Airway epithelial cell (primary cell): ENCODE data around the gene TLX3. TPM values are rescaled to one million over a fixed set of nuclear protein-coding genes. Genes with fewer than 3 reads are reported as not detected.

Experiments
- total RNA-seq: library from RNA; depleted of rRNA; stranded (reverse); fragments of >200 nt; gene quantifications from 2 replicates; pipeline ENCODE4 v1.2.3, GENCODE V29; 2015

TLX3 gene
- total RNA-seq = 0.07 TPM in 1 of 2 replicates, not detected in the other

DNA sequence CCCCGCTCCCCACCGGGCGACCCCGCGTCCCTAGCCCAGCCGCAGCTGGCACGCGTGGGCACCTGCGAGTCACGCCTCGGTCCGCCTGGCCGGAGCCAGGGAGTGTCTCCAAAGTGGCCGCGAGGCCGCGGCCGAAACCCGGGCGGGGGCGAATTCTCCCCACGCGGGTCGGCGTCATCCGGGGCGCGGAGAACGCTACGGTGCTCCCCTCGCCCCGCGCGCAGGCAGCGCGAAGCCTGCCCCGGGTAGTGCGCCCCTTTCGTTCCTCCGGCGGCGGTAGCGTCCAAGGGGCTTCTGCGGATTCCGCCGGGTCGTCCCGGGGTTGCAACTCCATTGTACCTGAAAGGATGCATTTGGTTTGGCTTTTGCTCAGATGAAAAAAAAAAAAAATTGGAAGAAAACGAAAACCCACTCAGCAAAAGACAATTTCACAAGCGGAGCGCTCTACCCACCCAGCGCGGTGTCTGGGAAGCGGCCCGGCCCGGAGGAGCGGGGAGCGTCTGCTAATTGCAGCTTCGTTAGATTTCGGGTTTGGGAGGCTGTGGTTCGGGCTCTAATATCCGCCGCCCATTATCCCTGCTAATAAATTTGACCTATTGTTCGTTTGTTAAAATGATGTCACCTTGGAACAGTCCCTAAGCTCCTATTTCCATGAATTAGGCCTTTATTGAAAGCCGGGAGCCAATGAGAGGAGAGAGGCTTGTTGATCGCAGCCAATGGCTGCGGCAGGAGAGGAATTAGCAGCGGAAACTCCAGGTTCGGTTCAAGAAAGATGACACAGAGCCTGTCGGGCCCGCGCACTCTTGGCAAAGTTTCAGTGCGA is at the start of gene TLX3:
Gene TLX3 (plus strand): TSS at position 796 of the 823 bp plus-strand sequence. CDS start 118 bp downstream, outside the sequence.

Other genes with a start within 250 kb of the TLX3 start
- gene NPM1, start 78.6 kb downstream of the TLX3 start, total RNA-seq = 1,761 and 1,828 TPM in 2 replicates
- not detected in 2 replicates for gene FGF18, start 110.4 kb downstream of the TLX3 start, total RNA-seq